HepG2 (cell line): ENCODE data around the gene DALRD3. TPM values are rescaled to one million over a fixed set of nuclear protein-coding genes. Genes with fewer than 3 reads are reported as not detected.

Source experiments
- ATAC-seq: fragments of 200-7000 bp; cut with Tn5 transposase; 3 replicates; pipeline ENCODE4 v1.9.1; 2020; ENCODE audit warnings: mild to moderate bottlenecking, moderate library complexity
- BruUV-seq: library from RNA; stranded (reverse); fragments of 400-500 nt; replicated peaks from 2 replicates; lab custom pipeline; 2021; lab: Mats Ljungman, UMichigan
- CTCF ChIA-PET: fragments of 300-600 bp; formaldehyde crosslinking; extraction: SDS; loops from one replicate; lab custom pipeline; 2021; ENCODE audit warnings: low total read pairs, inconsistent platforms, low intra/inter-chr PET ratio; lab: Yijun Ruan, JAX
- POLR2A ChIA-PET: fragments of 350-600 bp; sonication (Branson Sonifier 250); formaldehyde crosslinking; loops from one replicate; lab custom pipeline; 2020; ENCODE audit warnings: antibody characterized with exemption, inconsistent platforms; lab: Yijun Ruan, JAX
- DNase-seq: peaks from one replicate; pipeline ENCODE4 v3.0.0-alpha.2; 2015; ENCODE audit warnings: low spot score
- FAIRE-seq: peaks from 3 replicates; lab custom pipeline; 2011; peaks lifted over from hg19 to GRCh38; lab: Jason Lieb, UNC
- H2AFZ ChIP-seq: one replicate; pipeline ENCODE4 v1.6.1; 2011; ENCODE audit warnings: low read length, inconsistent platforms
- H3K27ac ChIP-seq: fragments of 300-600 bp; 3 replicates; pipeline ENCODE4 v1.8.0; 2011; ENCODE audit warnings: mixed run types, mild to moderate bottlenecking, mixed read lengths, low read length, inconsistent platforms; ENCODE audit not compliant: insufficient read depth; ENCODE audit errors: extremely low read length
- H3K27me3 ChIP-seq, 2 experiments: fragments of 200-600 bp in 1 of 2; 2 replicates in 1 of 2; 3 replicates in 1 of 2; pipeline versions ENCODE4 v1.6.0 to v1.8.0; 2011; ENCODE audit warnings: low read length in 2 of 2, mild to moderate bottlenecking in 2 of 2, moderate library complexity in 2 of 2, inconsistent platforms in 1 of 2; ENCODE audit not compliant: insufficient read depth in 2 of 2, control insufficient read depth in 1 of 2
- H3K36me3 ChIP-seq, 2 experiments: fragments of 200-600 bp in 1 of 2; replicated peaks in 1 of 2; 2 replicates in 1 of 2; 3 replicates in 1 of 2; pipeline versions ENCODE4 v1.5.1 to v1.8.0; 2011; ENCODE audit warnings: low read length in 2 of 2, inconsistent platforms in 1 of 2; ENCODE audit not compliant: insufficient read depth in 2 of 2, control insufficient read depth in 1 of 2
- H3K4me1 ChIP-seq: 2 replicates; pipeline ENCODE4 v1.5.1; 2012; ENCODE audit warnings: low read length, inconsistent platforms; ENCODE audit not compliant: insufficient read depth
- H3K4me2 ChIP-seq: 2 replicates; pipeline ENCODE4 v1.6.0; 2011; ENCODE audit warnings: low read depth, low read length, inconsistent platforms
- H3K4me3 ChIP-seq, 3 experiments: fragments of 200-600 bp in 1 of 3; sonication (generic), shearing (Covaris generic) in 1 of 3; replicated peaks in 1 of 3; 2 replicates each; pipeline ENCODE4 v1.5.1; 2011 to 2016; ENCODE audit warnings: low read length in 3 of 3, inconsistent platforms in 2 of 3, low read depth in 2 of 3, mild to moderate bottlenecking in 2 of 3, control low read depth in 1 of 3, mixed read lengths in 1 of 3; ENCODE audit not compliant: insufficient read depth in 1 of 3
- H3K79me2 ChIP-seq: one replicate; pipeline ENCODE4 v1.6.1; 2011; ENCODE audit warnings: low read length, inconsistent platforms; ENCODE audit not compliant: insufficient read depth
- H3K9ac ChIP-seq: 2 replicates; pipeline ENCODE4 v1.6.0; 2011; ENCODE audit warnings: mild to moderate bottlenecking, low read depth, low read length, inconsistent platforms; ENCODE audit not compliant: insufficient read depth
- H3K9me3 ChIP-seq: 2 replicates; pipeline ENCODE4 v1.5.1; 2012; ENCODE audit warnings: mild to moderate bottlenecking, low read length
- H4K20me1 ChIP-seq: 2 replicates; pipeline ENCODE4 v1.6.0; 2011; ENCODE audit warnings: inconsistent platforms, mild to moderate bottlenecking, low read length, moderate library complexity; ENCODE audit not compliant: insufficient read depth
- AGO1 ChIP-seq: fragments of 200-400 bp; formaldehyde crosslinking; IDR thresholded peaks from 2 replicates; pipeline ENCODE4 v1.6.1; 2017; ENCODE audit warnings: mild to moderate bottlenecking, low read depth, low read length, moderate library complexity; ENCODE audit not compliant: poor library complexity, severe bottlenecking
- CEBPG ChIP-seq: IDR thresholded peaks from 2 replicates; pipeline ENCODE4 v1.6.1; 2016
- NFYB ChIP-seq: sonication (generic); formaldehyde crosslinking; IDR thresholded peaks from 2 replicates; pipeline ENCODE4 v1.4.0; 2020; ENCODE audit warnings: missing genetic modification reagents
- REPIN1 ChIP-seq: sonication (generic); formaldehyde crosslinking; IDR thresholded peaks from 2 replicates; pipeline ENCODE4 v1.8.0; 2022; ENCODE audit warnings: missing genetic modification reagents, low read depth, mild to moderate bottlenecking, borderline replicate concordance
- TEAD2 ChIP-seq: sonication (generic); formaldehyde crosslinking; IDR thresholded peaks from 2 replicates; pipeline ENCODE4 v1.9.0; 2021; ENCODE audit warnings: missing genetic modification reagents
- ZNF235 ChIP-seq: sonication (generic); formaldehyde crosslinking; IDR thresholded peaks from 2 replicates; pipeline ENCODE4 v1.8.1; 2023; ENCODE audit warnings: mild to moderate bottlenecking, missing genetic modification reagents, borderline replicate concordance
- ZNF251 ChIP-seq: sonication (generic); formaldehyde crosslinking; IDR thresholded peaks from 2 replicates; pipeline ENCODE4 v1.9.0; 2021; ENCODE audit warnings: mild to moderate bottlenecking, missing genetic modification reagents
- ZNF557 ChIP-seq: sonication (generic); formaldehyde crosslinking; IDR thresholded peaks from 2 replicates; pipeline ENCODE4 v1.4.0; 2020; ENCODE audit warnings: missing genetic modification reagents
- WGBS: methylation state at CpG from one replicate; pipeline ENCODE4 v1.1.6; 2017; ENCODE audit warnings: low lambda C conversion rate; 5-methylcytosine and 5-hydroxymethylcytosine counted together
- in situ Hi-C: cut with HindIII; loops from 2 replicates; pipeline ENCODE4 v1.10.0; 2017; ENCODE audit warnings: low pct_unique_long_range_greater_than_20kb; ENCODE audit not compliant: extremely low pct_ligation_motif_present
- intact Hi-C: fragments of 100-400 bp; cut with micrococcal nuclease; formaldehyde crosslinking; loops from one replicate; pipeline ENCODE4 v1.10.0; 2022; ENCODE audit not compliant: unreplicated experiment
- polyA plus RNA-seq, 8 experiments: library from polyadenylated mRNA; depleted of rRNA in 3 of 8; stranded (reverse) in 7 of 8; unstranded in 1 of 8; fragments of >200 nt; fragmentation: Illumina TruSeq in 4 of 8; extraction: Trizol in 4 of 8; gene quantifications; 2 replicates each; pipeline versions ENCODE4 v1.2.1 to v1.2.3, GENCODE V29; 2011 to 2016; ENCODE audit warnings: low read depth in 4 of 8, missing spikeins in 1 of 8, mixed read lengths in 1 of 8; ENCODE audit not compliant: insufficient read depth in 1 of 8
- total RNA-seq, 5 experiments: library from RNA; depleted of rRNA; stranded (reverse); fragments of >200 nt; fragmentation: Illumina TruSeq; extraction: Trizol; gene quantifications; 2 replicates each; pipeline ENCODE4 v1.2.3, GENCODE V29; 2016; ENCODE audit warnings: low read depth in 1 of 5
- TF ChIP-seq, protein P1 (sequence below): sonication (generic); formaldehyde crosslinking; IDR thresholded peaks from 2 replicates; pipeline ENCODE4 v1.5.1; 2020; ENCODE audit warnings: mild to moderate bottlenecking, missing genetic modification reagents
- TF ChIP-seq, protein P2 (sequence below): IDR thresholded peaks from 2 replicates; pipeline ENCODE4 v1.6.1; 2012; ENCODE audit warnings: inconsistent platforms

The DALRD3 gene
- total and polyA plus RNA-seq, 2 of the 13 experiments (the other 11 are each of a cell fraction or from before 2014, with no cell fraction given) = 19.9 to 36.5 TPM

DNA sequence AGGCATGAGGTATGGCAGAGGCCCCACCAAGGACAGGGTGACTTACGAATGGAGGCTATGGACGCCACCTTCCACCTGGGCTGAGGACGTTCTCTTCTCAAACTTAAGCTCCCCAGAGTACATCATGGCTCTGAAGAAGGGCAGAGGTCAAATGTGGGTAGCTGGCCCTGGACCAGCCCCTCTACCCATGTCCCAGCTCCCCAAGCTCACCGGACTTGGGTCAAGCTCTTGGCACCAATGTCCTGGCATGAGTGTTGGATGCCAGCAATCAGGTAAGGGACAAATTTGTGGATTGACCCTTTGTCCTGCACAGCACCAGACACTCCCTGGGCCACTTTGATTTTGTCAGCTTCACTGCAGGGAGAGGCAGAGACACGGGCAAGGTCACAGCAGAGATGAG lies 6.1 kb upstream of the DALRD3 start:
- H4K20me1 ChIP-seq = no peaks in the 10 kb centered on the region
- intact Hi-C loops (loop anchor here (5.0 kb wide), 1 partner anchor 68 kb away; the partner anchor contains the start of gene QRICH1), in situ Hi-C loops (no loop called here)
- FAIRE-seq = no peak
- no peaks in the 10 kb centered on the region; a peak in 1 of 5 replicates for H3K27me3 ChIP-seq
- ChIA-PET POLR2A (interaction anchor here (0.9 to 11.1 kb wide), 3 partner anchors 15 to 476 kb away, joined by 3 to 280 read pairs (median 3); partner anchors contain the start of gene WDR6), CTCF (no interaction called here)
- H3K4me1 ChIP-seq = peaks cover 57% of the 10 kb centered on the region
- H3K27ac ChIP-seq = no peak overlapping the region
- H3K9ac ChIP-seq = no peak overlapping the region
- H3K9me3 ChIP-seq = no peaks in the 10 kb centered on the region
- H3K36me3 ChIP-seq = peaks cover 16 to 30% of the 10 kb centered on the region in 2 experiments
- H3K4me3 ChIP-seq = no peak overlapping the region
- DNase-seq = no peak
- 100% methylated on average over 3 of the region's 5 CpGs for WGBS
- TF ChIP-seq AGO1 (no peak), ZNF251 (CRISPR knock-in tag) (no peak), NFYB (CRISPR knock-in tag) (no peak), ZNF235 (CRISPR knock-in tag) (no peak), TEAD2 (CRISPR knock-in tag) (no peak), CEBPG (no peak), ZNF557 (no peak), REPIN1 (CRISPR knock-in tag) (no peak)
- TF ChIP-seq, protein P1, sequence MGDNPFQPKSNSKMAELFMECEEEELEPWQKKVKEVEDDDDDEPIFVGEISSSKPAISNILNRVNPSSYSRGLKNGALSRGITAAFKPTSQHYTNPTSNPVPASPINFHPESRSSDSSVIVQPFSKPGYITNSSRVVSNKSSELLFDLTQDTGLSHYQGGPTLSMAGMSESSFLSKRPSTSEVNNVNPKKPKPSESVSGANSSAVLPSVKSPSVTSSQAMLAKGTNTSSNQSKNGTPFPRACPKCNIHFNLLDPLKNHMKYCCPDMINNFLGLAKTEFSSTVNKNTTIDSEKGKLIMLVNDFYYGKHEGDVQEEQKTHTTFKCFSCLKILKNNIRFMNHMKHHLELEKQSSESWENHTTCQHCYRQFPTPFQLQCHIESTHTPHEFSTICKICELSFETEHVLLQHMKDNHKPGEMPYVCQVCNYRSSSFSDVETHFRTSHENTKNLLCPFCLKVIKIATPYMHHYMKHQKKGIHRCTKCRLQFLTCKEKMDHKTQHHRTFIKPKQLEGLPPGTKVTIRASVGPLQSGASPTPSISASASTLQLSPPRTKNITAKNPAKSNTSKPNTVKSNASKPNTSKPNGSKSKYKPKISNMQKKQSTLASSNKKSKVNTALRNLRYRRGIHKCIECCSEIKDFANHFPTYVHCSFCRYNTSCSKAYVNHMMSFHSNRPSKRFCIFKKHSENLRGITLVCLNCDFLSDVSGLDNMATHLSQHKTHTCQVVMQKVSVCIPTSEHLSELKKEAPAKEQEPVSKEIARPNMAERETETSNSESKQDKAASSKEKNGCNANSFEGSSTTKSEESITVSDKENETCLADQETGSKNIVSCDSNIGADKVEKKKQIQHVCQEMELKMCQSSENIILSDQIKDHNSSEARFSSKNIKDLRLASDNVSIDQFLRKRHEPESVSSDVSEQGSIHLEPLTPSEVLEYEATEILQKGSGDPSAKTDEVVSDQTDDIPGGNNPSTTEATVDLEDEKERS (CRISPR knock-in tag) = no peak
- TF ChIP-seq, protein P2, sequence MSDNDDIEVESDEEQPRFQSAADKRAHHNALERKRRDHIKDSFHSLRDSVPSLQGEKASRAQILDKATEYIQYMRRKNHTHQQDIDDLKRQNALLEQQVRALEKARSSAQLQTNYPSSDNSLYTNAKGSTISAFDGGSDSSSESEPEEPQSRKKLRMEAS = no peak
- H3K79me2 ChIP-seq = peaks cover 40% of the 10 kb centered on the region
- H2AFZ ChIP-seq = no peak overlapping the region
- no peak for ATAC-seq
- BruUV-seq = no TSS peak
- H3K4me2 ChIP-seq = no peak overlapping the region
